ENCODE measurements around the gene IL23R. TPM values are rescaled to one million over a fixed set of nuclear protein-coding genes. Genes with fewer than 3 reads are reported as not detected.

IL23R gene
- total RNA-seq, 4 donors from 2014 or later, result not detected

DNA sequence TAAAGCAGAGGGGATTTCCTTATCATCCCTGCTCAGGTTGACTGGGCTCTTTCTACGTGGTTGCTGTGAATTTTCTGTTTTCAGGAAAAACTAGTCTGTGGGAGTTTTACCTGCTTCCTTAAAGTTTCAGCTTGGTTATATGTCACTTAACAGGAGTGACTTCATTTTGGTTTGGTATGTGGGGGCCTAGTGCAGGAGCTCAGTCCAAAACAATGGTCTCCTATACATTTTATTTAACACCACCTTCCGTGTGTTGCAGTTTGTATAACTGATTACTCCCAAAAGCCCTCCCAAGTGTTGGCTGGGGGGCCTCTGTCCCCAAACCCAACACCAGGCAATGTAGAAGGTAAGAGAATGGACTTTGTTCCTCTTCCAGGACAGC lies 5.3 kb downstream of the IL23R start:
- no peaks in the 10 kb centered on the region for H3K36me3 ChIP-seq
- no peaks in the 10 kb centered on the region for H3K27me3 ChIP-seq
- no peaks in the 10 kb centered on the region for H3K4me1 ChIP-seq
- 64 to 68% methylated on average over 2 of the region's 2 CpGs for WGBS, 2 donors
- H3K9me3 ChIP-seq, result no peaks in the 10 kb centered on the region
- DNase-seq (ENCODE audit: low spot score in 2 of 2), result no peak
- TF ChIP-seq, protein P1, sequence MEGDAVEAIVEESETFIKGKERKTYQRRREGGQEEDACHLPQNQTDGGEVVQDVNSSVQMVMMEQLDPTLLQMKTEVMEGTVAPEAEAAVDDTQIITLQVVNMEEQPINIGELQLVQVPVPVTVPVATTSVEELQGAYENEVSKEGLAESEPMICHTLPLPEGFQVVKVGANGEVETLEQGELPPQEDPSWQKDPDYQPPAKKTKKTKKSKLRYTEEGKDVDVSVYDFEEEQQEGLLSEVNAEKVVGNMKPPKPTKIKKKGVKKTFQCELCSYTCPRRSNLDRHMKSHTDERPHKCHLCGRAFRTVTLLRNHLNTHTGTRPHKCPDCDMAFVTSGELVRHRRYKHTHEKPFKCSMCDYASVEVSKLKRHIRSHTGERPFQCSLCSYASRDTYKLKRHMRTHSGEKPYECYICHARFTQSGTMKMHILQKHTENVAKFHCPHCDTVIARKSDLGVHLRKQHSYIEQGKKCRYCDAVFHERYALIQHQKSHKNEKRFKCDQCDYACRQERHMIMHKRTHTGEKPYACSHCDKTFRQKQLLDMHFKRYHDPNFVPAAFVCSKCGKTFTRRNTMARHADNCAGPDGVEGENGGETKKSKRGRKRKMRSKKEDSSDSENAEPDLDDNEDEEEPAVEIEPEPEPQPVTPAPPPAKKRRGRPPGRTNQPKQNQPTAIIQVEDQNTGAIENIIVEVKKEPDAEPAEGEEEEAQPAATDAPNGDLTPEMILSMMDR (IDR thresholded peaks at IDR 0.05), result no peak
- TF ChIP-seq POLR2A (IDR thresholded peaks at IDR 0.05), result no peak
- no peak for TF ChIP-seq EP300 (IDR thresholded peaks at IDR 0.05)
- no peak overlapping the region for H3K4me3 ChIP-seq
- no peak overlapping the region for H3K27ac ChIP-seq

DNA sequence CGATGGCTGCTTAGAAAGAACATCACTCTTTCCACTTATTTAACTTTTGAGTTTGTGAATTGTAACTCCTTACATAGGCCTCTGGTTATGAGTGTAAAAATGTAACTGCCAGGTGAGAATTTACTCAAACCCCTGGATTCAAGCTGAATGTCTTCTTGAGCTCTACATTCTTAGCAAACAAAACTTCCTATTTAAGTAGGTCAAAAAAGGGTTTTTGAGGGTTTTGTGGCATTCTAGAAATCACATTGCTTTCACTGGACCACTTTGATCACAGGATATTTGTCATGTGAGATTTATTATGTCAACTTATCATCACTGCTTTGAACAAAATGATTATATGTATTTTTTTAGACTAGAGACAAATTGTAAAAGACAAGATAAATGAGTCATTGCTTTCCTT lies 5.7 kb downstream of the IL23R start:
- no peaks in the 10 kb centered on the region for H3K27me3 ChIP-seq
- no peak for TF ChIP-seq POLR2A (IDR thresholded peaks at IDR 0.05)
- TF ChIP-seq, protein P1 (IDR thresholded peaks at IDR 0.05), result no peak
- no peak for TF ChIP-seq EP300 (IDR thresholded peaks at IDR 0.05)
- H3K4me3 ChIP-seq, result no peak overlapping the region
- DNase-seq (ENCODE audit: low spot score in 2 of 2), result no peak
- no peak overlapping the region for H3K27ac ChIP-seq
- no peaks in the 10 kb centered on the region for H3K9me3 ChIP-seq
- no peaks in the 10 kb centered on the region for H3K36me3 ChIP-seq
- H3K4me1 ChIP-seq, result no peaks in the 10 kb centered on the region
- WGBS, 2 donors, result 74 to 85% methylated on average over 1 of the region's 1 CpG

DNA sequence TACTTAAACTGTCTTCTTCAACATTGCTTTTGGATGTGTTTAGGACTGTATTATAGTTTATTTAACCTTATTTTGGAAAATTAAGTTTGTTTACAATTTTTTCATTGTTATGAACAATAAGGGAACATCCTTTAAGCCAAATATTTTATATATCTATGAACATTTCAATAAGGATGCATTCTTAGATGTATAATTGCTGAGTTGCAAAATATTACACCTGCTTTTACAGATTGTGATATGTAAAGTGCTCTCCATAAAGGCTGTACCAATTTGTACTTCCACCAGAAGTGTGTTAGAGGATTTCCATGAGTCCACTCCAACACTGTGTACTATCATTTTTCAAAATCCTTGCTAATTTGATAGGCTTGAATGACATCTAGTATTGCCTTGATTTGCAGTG lies 7.7 kb downstream of the IL23R start:
- Histone ChIP-seq H3K27me3 (no peaks in the 10 kb centered on the region), H3K4me1 (no peaks in the 10 kb centered on the region), H3K27ac (no peak overlapping the region), H3K36me3 (no peaks in the 10 kb centered on the region), H3K4me3 (no peak overlapping the region), H3K9me3 (no peaks in the 10 kb centered on the region)
- TF ChIP-seq, protein P1 (IDR thresholded peaks at IDR 0.05), result no peak
- TF ChIP-seq EP300 (IDR thresholded peaks at IDR 0.05), result no peak
- TF ChIP-seq POLR2A (IDR thresholded peaks at IDR 0.05), result no peak
- no peak for DNase-seq (ENCODE audit: low spot score in 2 of 2)

DNA sequence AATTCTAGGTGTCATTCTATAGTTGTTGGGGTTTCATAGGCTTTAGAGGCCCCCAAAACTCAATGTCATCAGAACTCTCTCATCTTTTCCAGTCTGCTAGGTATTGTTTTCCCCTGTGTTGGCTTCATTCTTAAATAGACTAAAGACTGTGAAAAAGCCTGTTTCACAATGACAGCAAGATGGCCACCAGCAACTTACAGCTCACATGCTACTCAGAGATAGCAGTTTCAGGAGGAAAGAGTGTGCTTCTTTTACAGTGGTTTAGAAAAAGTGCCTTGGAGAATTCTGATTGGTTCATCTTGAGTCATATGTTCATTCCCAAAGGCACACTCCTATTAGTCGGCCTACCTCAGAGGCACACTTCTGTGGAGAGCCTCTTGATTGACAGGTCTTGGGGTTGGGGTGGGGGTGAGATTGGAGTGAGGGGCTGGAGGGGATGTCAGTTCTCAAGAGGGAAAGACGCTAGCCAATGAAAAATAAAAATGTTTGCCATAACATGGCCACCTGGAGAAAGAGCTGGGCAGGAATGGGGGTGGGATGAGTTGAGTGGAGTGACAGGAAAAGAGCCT lies 8.5 kb downstream of the IL23R start:
- no peaks in the 10 kb centered on the region for H3K9me3 ChIP-seq
- 80 to 86% methylated on average over 2 of the region's 2 CpGs for WGBS, 2 donors
- no peaks in the 10 kb centered on the region for H3K4me1 ChIP-seq
- H3K4me3 ChIP-seq, result no peak overlapping the region
- H3K36me3 ChIP-seq, result no peaks in the 10 kb centered on the region
- DNase-seq (ENCODE audit: low spot score in 2 of 2), result no peak
- TF ChIP-seq POLR2A (IDR thresholded peaks at IDR 0.05) (no peak), EP300 (IDR thresholded peaks at IDR 0.05) (no peak)
- TF ChIP-seq, protein P1 (IDR thresholded peaks at IDR 0.05), result no peak
- H3K27me3 ChIP-seq, result no peaks in the 10 kb centered on the region
- no peak overlapping the region for H3K27ac ChIP-seq

DNA sequence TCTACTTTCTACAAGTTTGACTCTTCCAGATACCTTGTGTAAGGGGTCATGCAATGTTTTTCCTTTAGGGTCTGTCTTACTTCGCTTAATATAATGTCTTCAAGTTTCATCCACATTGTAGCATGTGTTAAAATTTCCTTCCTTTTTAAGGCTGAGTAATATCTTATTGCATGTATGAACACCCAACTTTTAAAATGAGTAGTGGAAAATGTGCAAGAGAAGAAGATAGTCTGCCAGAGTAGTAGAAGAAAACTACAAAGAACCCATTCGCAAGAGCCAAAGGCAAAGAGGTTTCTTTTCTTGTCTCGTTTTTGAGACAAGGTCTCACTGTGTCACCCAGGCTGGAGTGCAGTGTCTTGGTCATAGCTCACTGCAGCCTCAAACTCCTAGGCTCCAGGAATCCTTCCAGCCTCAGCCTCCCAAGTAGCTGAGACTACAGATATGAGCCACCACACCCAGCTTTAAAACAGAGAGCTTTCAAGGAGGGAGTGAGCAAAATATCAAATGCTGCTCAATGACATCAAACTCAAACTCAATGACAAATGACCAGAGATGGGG lies 9.4 kb downstream of the IL23R start:
- H3K36me3 ChIP-seq, result no peaks in the 10 kb centered on the region
- DNase-seq (ENCODE audit: low spot score in 2 of 2), result no peak
- no peaks in the 10 kb centered on the region for H3K4me1 ChIP-seq
- no peak overlapping the region for H3K4me3 ChIP-seq
- TF ChIP-seq EP300 (IDR thresholded peaks at IDR 0.05) (no peak), POLR2A (IDR thresholded peaks at IDR 0.05) (no peak)
- TF ChIP-seq, protein P1 (IDR thresholded peaks at IDR 0.05), result no peak
- no peaks in the 10 kb centered on the region for H3K27me3 ChIP-seq
- WGBS, 2 donors, result 74 to 80% methylated on average over 3 of the region's 3 CpGs
- no peaks in the 10 kb centered on the region for H3K9me3 ChIP-seq
- no peak overlapping the region for H3K27ac ChIP-seq
